Measurements from ENCODE around the gene SLC25A25.
A peak's percentile ranks its signal among the peaks of the same experiment; 100 is the strongest.

Gene SLC25A25

DNA sequence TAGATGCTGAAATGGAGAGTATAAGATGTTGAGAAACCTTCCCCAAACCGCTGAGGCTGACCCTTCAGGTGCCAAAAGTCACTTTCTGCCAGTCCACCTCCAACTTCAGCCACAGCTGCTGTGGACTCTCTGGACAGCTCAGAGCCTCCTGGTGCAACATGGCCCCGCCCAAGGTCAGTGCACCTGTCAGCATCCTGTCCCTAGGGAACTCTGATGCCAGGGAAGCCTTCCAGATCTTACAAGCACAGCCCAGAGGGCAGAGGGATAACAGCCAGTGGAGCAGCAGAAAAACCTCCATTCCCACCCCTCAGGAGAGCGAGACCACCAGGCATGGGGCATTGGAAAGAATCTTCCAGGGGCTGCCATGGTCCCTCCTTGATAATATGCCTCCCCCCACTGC, 70.0 kb downstream of the SLC25A25 start:
- TF ChIP-seq, protein P1, sequence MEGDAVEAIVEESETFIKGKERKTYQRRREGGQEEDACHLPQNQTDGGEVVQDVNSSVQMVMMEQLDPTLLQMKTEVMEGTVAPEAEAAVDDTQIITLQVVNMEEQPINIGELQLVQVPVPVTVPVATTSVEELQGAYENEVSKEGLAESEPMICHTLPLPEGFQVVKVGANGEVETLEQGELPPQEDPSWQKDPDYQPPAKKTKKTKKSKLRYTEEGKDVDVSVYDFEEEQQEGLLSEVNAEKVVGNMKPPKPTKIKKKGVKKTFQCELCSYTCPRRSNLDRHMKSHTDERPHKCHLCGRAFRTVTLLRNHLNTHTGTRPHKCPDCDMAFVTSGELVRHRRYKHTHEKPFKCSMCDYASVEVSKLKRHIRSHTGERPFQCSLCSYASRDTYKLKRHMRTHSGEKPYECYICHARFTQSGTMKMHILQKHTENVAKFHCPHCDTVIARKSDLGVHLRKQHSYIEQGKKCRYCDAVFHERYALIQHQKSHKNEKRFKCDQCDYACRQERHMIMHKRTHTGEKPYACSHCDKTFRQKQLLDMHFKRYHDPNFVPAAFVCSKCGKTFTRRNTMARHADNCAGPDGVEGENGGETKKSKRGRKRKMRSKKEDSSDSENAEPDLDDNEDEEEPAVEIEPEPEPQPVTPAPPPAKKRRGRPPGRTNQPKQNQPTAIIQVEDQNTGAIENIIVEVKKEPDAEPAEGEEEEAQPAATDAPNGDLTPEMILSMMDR (conservative IDR thresholded peaks at IDR 0.05; ENCODE audit: low read length): no peak
- TF ChIP-seq EZH2phosphoT487 (IDR thresholded peaks at IDR 0.05; ENCODE audit: borderline replicate concordance): no peak
- H3K9me3 ChIP-seq (ENCODE audit: insufficient read depth, low read depth, low read length): no peaks in the 10 kb centered on the region
- no peak overlapping the region for H3K9ac ChIP-seq (ENCODE audit: low read depth, low read length, poor library complexity, severe bottlenecking)
- no peaks in the 10 kb centered on the region for H4K20me1 ChIP-seq (ENCODE audit: insufficient read depth, low read length, poor library complexity, severe bottlenecking)
- no peaks in the 10 kb centered on the region for H3K79me2 ChIP-seq (ENCODE audit: insufficient read depth, low read length)
- H2AFZ ChIP-seq (ENCODE audit: low read length): no peak overlapping the region
- no peaks in the 10 kb centered on the region for H3F3A ChIP-seq (ENCODE audit: low read depth)
- no peaks in the 10 kb centered on the region for H3K36me3 ChIP-seq (ENCODE audit: insufficient read depth, low read length)
- no peaks in the 10 kb centered on the region for H3K27me3 ChIP-seq (ENCODE audit: insufficient read depth, low read length, poor library complexity, severe bottlenecking)
- H3K9me2 ChIP-seq (replicated peaks; ENCODE audit: low read depth, low read length): no peaks in the 10 kb centered on the region
- H3K4me1 ChIP-seq (ENCODE audit: insufficient read depth, low read length, poor library complexity, severe bottlenecking): peaks cover 13% of the 10 kb centered on the region
- no peak overlapping the region for H3K4me2 ChIP-seq (ENCODE audit: low read depth, low read length, poor library complexity, severe bottlenecking)
- H3K4me3 ChIP-seq (ENCODE audit: low read length, poor library complexity, severe bottlenecking): no peak overlapping the region

DNA sequence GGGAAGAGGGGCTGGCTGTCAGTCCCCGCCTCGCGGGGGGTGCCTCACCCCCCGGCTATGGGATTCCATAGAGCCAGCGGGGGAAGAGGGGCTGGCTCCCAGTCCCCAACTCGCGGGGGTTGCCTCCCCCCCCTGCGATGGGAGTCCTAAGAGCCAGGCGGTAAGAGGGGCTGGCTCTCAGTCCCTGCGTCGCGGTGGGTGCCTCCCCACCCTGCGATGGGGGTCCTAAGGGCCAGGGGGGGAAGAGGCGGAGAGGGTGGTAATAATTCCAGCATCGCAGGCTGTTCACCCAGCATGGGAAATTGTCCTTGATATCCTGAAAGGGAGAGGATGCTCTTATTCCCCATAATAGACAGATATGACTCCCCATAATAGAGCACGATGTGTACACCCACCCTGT, 71.6 kb downstream of the SLC25A25 start:
- Histone ChIP-seq H3K9me2 (replicated peaks; ENCODE audit: low read depth, low read length) (no peaks in the 10 kb centered on the region), H2AFZ (ENCODE audit: low read length) (no peak overlapping the region), H3F3A (ENCODE audit: low read depth) (no peaks in the 10 kb centered on the region), H3K36me3 (ENCODE audit: insufficient read depth, low read length) (no peaks in the 10 kb centered on the region), H3K27me3 (ENCODE audit: insufficient read depth, low read length, poor library complexity, severe bottlenecking) (no peaks in the 10 kb centered on the region), H3K9me3 (ENCODE audit: insufficient read depth, low read depth, low read length) (no peaks in the 10 kb centered on the region), H3K4me3 (ENCODE audit: low read length, poor library complexity, severe bottlenecking) (no peak overlapping the region), H4K20me1 (ENCODE audit: insufficient read depth, low read length, poor library complexity, severe bottlenecking) (no peaks in the 10 kb centered on the region), H3K9ac (ENCODE audit: low read depth, low read length, poor library complexity, severe bottlenecking) (no peak overlapping the region), H3K4me2 (ENCODE audit: low read depth, low read length, poor library complexity, severe bottlenecking) (no peak overlapping the region), H3K4me1 (ENCODE audit: insufficient read depth, low read length, poor library complexity, severe bottlenecking) (peaks cover 13% of the 10 kb centered on the region), H3K79me2 (ENCODE audit: insufficient read depth, low read length) (no peaks in the 10 kb centered on the region)
- TF ChIP-seq, protein P1 (conservative IDR thresholded peaks at IDR 0.05; ENCODE audit: low read length): no peak
- TF ChIP-seq EZH2phosphoT487 (IDR thresholded peaks at IDR 0.05; ENCODE audit: borderline replicate concordance): no peak

DNA sequence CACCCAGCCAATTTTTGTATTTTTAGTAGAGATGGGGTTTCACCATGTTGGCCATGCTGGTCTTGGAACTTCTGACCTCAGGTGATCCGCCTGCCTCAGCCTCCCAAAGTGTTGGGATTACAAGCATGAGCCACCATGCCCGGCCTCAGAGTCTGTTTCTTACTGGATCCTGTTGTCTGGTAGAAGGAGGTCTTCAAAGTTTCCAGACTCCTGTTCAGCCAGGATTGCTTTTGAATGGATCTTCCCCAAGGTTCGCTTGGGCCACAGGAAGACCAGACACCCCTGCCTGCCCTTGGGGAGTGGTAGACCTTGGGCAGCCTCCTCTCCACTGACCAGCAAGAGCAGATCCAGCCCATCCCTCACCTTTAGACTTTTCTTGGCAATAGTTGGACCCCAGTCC, 73.6 kb downstream of the SLC25A25 start:
- Histone ChIP-seq H3K4me2 (ENCODE audit: low read depth, low read length, poor library complexity, severe bottlenecking) (peak overlapping the region; percentile 51), H3K9me2 (replicated peaks; ENCODE audit: low read depth, low read length) (no peaks in the 10 kb centered on the region), H4K20me1 (ENCODE audit: insufficient read depth, low read length, poor library complexity, severe bottlenecking) (no peaks in the 10 kb centered on the region), H3F3A (ENCODE audit: low read depth) (no peaks in the 10 kb centered on the region), H3K27me3 (ENCODE audit: insufficient read depth, low read length, poor library complexity, severe bottlenecking) (no peaks in the 10 kb centered on the region), H3K4me3 (ENCODE audit: low read length, poor library complexity, severe bottlenecking) (no peak overlapping the region), H3K79me2 (ENCODE audit: insufficient read depth, low read length) (no peaks in the 10 kb centered on the region), H3K9me3 (ENCODE audit: insufficient read depth, low read depth, low read length) (no peaks in the 10 kb centered on the region), H3K4me1 (ENCODE audit: insufficient read depth, low read length, poor library complexity, severe bottlenecking) (peaks cover 13% of the 10 kb centered on the region), H3K9ac (ENCODE audit: low read depth, low read length, poor library complexity, severe bottlenecking) (peak overlapping the region; percentile 54), H2AFZ (ENCODE audit: low read length) (peak overlapping the region; percentile 61), H3K36me3 (ENCODE audit: insufficient read depth, low read length) (no peaks in the 10 kb centered on the region)
- no peak for TF ChIP-seq EZH2phosphoT487 (IDR thresholded peaks at IDR 0.05; ENCODE audit: borderline replicate concordance)
- TF ChIP-seq, protein P1 (conservative IDR thresholded peaks at IDR 0.05; ENCODE audit: low read length): no peak

Measured in Loucy (cell line).